ENCODE data around the gene OPCML.

The OPCML gene

DNA sequence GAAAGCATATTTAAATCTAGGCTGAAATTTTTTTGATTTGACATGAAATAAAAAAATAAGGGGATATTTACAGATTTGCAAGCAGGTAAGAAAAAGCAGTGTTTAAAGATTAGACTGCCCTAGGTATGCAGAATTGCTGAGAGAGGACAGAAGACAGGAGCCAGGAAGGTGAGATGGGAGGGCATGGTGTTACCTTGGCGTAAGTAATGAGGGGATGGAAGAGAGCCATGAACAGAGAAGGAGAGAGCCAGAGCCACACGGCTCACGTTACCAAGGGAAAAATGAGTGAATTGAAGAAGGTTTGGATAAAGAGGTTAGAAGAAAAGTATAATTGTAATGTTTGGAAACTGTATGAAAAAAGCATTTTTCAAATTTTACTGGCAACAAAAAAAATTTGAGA is 904.3 kb downstream of the OPCML start:
- TF ChIP-seq, protein P1, sequence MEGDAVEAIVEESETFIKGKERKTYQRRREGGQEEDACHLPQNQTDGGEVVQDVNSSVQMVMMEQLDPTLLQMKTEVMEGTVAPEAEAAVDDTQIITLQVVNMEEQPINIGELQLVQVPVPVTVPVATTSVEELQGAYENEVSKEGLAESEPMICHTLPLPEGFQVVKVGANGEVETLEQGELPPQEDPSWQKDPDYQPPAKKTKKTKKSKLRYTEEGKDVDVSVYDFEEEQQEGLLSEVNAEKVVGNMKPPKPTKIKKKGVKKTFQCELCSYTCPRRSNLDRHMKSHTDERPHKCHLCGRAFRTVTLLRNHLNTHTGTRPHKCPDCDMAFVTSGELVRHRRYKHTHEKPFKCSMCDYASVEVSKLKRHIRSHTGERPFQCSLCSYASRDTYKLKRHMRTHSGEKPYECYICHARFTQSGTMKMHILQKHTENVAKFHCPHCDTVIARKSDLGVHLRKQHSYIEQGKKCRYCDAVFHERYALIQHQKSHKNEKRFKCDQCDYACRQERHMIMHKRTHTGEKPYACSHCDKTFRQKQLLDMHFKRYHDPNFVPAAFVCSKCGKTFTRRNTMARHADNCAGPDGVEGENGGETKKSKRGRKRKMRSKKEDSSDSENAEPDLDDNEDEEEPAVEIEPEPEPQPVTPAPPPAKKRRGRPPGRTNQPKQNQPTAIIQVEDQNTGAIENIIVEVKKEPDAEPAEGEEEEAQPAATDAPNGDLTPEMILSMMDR (IDR thresholded peaks at IDR 0.05) = no peak
- no peak for DNase-seq
- Mint-ChIP-seq H3K27me3 (ENCODE audit: low read depth, poor library complexity) (peaks cover 11% of the 10 kb centered on the region), H3K36me3 (ENCODE audit: low read depth) (no peaks in the 10 kb centered on the region), H3K9me3 (peaks cover 4% of the 10 kb centered on the region), H3K27ac (no peak overlapping the region), H3K4me3 (no peak overlapping the region), H3K4me1 (no peaks in the 10 kb centered on the region)

DNA sequence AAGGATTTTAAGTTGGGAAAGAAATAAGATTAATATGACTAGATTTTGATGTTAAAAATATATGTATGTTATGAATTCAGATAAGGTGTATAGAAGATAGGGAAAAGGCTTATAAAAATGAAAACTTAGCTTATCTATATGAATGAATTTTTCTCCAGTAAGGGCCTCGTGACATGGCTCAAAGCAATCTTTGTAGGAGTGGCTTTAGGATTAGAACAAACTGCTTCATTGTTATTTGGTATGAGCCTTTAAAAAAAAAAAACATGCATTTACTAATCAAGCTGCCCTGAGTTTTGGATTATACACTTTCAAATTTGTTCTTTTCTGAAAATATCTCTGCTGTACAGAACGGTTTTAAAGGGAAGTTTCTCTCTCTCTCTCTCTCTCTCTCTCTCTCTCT is 905.9 kb downstream of the OPCML start:
- DNase-seq = no peak
- TF ChIP-seq, protein P1 (IDR thresholded peaks at IDR 0.05) = no peak
- H3K4me3 Mint-ChIP-seq = no peak overlapping the region
- H3K27me3 Mint-ChIP-seq (ENCODE audit: low read depth, poor library complexity) = peaks cover 11% of the 10 kb centered on the region
- peaks cover 5% of the 10 kb centered on the region for H3K4me1 Mint-ChIP-seq
- no peaks in the 10 kb centered on the region for H3K36me3 Mint-ChIP-seq (ENCODE audit: low read depth)
- H3K9me3 Mint-ChIP-seq = peaks cover 4% of the 10 kb centered on the region
- no peak overlapping the region for H3K27ac Mint-ChIP-seq

DNA sequence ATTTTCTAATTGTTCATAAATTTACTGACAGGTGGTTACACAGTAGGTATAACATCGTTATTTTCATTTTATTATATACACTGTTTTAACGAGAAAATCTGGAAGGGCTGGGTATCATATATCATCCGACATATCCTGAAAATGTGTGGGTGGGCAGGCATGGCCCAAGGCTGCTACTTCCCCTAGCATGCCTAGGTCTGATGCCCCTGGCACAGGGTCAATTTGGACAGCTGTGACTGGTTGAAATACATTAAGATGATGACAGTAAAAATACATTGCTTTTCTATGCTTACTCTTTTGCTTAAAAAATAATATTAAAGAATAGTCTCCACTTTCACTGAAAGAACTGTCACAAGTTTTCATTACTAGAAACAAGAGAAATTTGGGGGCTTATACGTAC is 908.8 kb downstream of the OPCML start:
- Mint-ChIP-seq H3K4me1 (peaks cover 5% of the 10 kb centered on the region), H3K27ac (no peak overlapping the region), H3K9me3 (no peaks in the 10 kb centered on the region), H3K36me3 (ENCODE audit: low read depth) (no peaks in the 10 kb centered on the region), H3K27me3 (ENCODE audit: low read depth, poor library complexity) (peaks cover 8% of the 10 kb centered on the region), H3K4me3 (no peak overlapping the region)
- no peak for DNase-seq
- TF ChIP-seq, protein P1 (IDR thresholded peaks at IDR 0.05) = no peak

DNA sequence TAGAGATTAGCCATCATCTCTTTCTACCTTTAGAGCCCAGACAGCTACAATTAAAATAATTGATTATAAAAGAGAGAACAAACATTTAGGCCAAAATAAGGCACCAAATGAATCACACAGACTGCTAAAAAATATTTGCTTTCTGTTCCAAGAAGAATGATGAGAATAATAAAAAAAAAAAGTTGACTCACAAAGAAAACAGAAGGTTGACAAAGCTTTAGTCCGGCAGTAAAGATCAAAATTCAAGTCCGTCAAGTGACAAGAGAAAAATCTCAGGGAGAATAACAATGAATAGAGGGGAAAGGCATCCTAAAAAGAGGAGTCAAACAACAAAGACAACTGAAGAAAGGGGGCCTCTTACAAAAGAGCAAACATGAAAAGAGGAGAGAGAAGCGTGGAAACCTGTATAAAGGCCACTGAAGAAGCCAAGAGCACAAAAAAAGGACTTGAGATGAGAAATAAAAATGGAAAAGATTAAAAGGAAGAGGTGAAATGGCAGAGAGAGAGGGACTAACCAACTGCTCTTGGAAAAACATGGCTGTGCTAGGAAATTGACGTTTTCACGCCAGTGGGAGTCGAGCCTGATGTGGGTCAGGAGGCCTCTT is 910.2 kb downstream of the OPCML start:
- Mint-ChIP-seq H3K4me1 (peaks cover 5% of the 10 kb centered on the region), H3K4me3 (no peak overlapping the region), H3K27ac (peak overlapping the region; percentile 0), H3K27me3 (ENCODE audit: low read depth, poor library complexity) (peaks cover 8% of the 10 kb centered on the region), H3K36me3 (ENCODE audit: low read depth) (no peaks in the 10 kb centered on the region), H3K9me3 (no peaks in the 10 kb centered on the region)
- DNase-seq = no peak
- TF ChIP-seq, protein P1 (IDR thresholded peaks at IDR 0.05) = no peak

DNA sequence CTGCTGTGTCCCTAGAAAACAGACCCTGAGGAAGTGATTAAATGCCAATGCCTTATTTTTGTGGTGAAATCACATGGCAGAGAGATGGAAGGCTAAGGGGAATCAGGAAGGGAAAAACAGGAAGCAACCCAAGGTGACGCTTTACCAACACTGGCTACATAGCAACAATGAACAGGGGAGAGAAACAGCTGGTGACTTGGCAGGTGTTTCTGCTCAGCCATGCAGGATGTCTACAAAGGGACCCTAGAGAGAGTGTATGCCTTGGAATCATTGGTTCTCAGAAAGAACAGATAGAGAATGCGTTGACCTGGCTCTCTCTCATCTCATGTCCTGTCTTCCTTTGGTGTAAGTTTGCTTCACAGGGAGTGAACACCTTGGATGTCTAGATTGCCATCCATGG is 911.9 kb downstream of the OPCML start:
- H3K27me3 Mint-ChIP-seq (ENCODE audit: low read depth, poor library complexity) = peaks cover 4% of the 10 kb centered on the region
- H3K27ac Mint-ChIP-seq = no peak overlapping the region
- H3K36me3 Mint-ChIP-seq (ENCODE audit: low read depth) = no peaks in the 10 kb centered on the region
- H3K9me3 Mint-ChIP-seq = no peaks in the 10 kb centered on the region
- no peak for DNase-seq
- H3K4me1 Mint-ChIP-seq = peaks cover 5% of the 10 kb centered on the region
- TF ChIP-seq, protein P1 (IDR thresholded peaks at IDR 0.05) = no peak
- H3K4me3 Mint-ChIP-seq = no peak overlapping the region

DNA sequence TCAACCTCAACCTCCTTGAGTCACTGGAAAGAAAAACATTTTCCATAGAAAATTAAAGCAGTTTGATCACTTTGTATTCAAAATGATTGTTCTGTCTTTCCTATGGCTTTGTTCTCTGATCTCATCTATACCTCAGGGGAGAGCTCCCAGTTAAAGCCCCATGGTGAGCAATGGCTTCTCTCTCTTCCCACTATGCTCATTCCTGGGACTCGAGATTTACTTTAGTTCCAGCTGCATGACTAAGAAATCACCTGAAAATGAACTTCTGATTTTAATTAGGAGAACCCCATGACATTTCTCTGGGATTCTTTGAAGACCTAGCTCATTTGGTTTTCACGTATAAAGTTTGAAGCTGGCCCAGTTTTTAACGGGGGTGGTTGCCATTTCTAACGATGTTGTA is 921.5 kb downstream of the OPCML start:
- H3K36me3 Mint-ChIP-seq (ENCODE audit: low read depth) = no peaks in the 10 kb centered on the region
- H3K4me1 Mint-ChIP-seq = peaks cover 8% of the 10 kb centered on the region
- TF ChIP-seq, protein P1 (IDR thresholded peaks at IDR 0.05) = no peak
- DNase-seq = no peak
- peaks cover 32% of the 10 kb centered on the region for H3K27me3 Mint-ChIP-seq (ENCODE audit: low read depth, poor library complexity)
- H3K4me3 Mint-ChIP-seq = no peak overlapping the region
- no peak overlapping the region for H3K27ac Mint-ChIP-seq
- H3K9me3 Mint-ChIP-seq = no peaks in the 10 kb centered on the region

Measured in nephron progenitor cell (in vitro differentiated cells).